ENCODE results near the gene TBXAS1. TPM values are rescaled to one million over a fixed set of nuclear protein-coding genes. Genes with fewer than 3 reads are reported as not detected.
"Not testable (repeated sequence)": the region's sequence is repeated elsewhere in the genome, so short reads cannot be mapped to it uniquely, and the experiment has no call there.

TBXAS1 gene
- total and polyA plus RNA-seq, 5 donors from 2014 or later, result 5.2 to 21.2 (median 11.3) TPM

GRCh38 chr7:139901056-139901795 is 72.2 kb downstream of the TBXAS1 start:
- no peaks in the 10 kb centered on the region for H3K4me1 ChIP-seq (ENCODE audit: control insufficient read depth, insufficient read depth, low read length, poor library complexity, severe bottlenecking)
- Mint-ChIP-seq H3K27ac (no peak overlapping the region), H3K4me3 (no peak overlapping the region), H3K4me1 (no peaks in the 10 kb centered on the region), H3K9me3 (peaks cover 0 to 25% (median 7%) of the 10 kb centered on the region in 7 donors), H3K36me3 (no peaks in the 10 kb centered on the region), H3K27me3 (peaks cover 18% of the 10 kb centered on the region)
- H3K9me3 ChIP-seq (ENCODE audit: control insufficient read depth in 2 of 2, low read length in 2 of 2), result no peaks in the 10 kb centered on the region
- H3K36me3 ChIP-seq (ENCODE audit: control insufficient read depth, insufficient read depth, low read length), result no peaks in the 10 kb centered on the region
- no peak overlapping the region for H3K4me3 ChIP-seq (ENCODE audit: low read depth, low read length)
- ATAC-seq (ENCODE audit: low read depth in 2 of 2), result no peak
- peaks cover 2% of the 10 kb centered on the region for H3K27me3 ChIP-seq (ENCODE audit: control insufficient read depth, insufficient read depth, low read length)
- no peak for DNase-seq
- H3K27ac ChIP-seq (ENCODE audit: insufficient read depth, low read length, poor library complexity, severe bottlenecking), result no peak overlapping the region

GRCh38 chr7:139901901-139902300 is 72.8 kb downstream of the TBXAS1 start:
- peaks cover 0 to 25% (median 7%) of the 10 kb centered on the region in 7 donors for H3K9me3 Mint-ChIP-seq
- DNase-seq, result no peak
- no peaks in the 10 kb centered on the region for H3K36me3 Mint-ChIP-seq
- H3K4me1 Mint-ChIP-seq, result no peaks in the 10 kb centered on the region
- no peak overlapping the region for H3K27ac Mint-ChIP-seq
- ATAC-seq (ENCODE audit: low read depth in 2 of 2), result no peak
- Histone ChIP-seq H3K27me3 (ENCODE audit: control insufficient read depth, insufficient read depth, low read length) (peaks cover 4% of the 10 kb centered on the region), H3K9me3 (ENCODE audit: control insufficient read depth in 2 of 2, low read length in 2 of 2) (no peaks in the 10 kb centered on the region), H3K27ac (ENCODE audit: insufficient read depth, low read length, poor library complexity, severe bottlenecking) (no peak overlapping the region), H3K4me1 (ENCODE audit: control insufficient read depth, insufficient read depth, low read length, poor library complexity, severe bottlenecking) (no peaks in the 10 kb centered on the region), H3K36me3 (ENCODE audit: control insufficient read depth, insufficient read depth, low read length) (no peaks in the 10 kb centered on the region), H3K4me3 (ENCODE audit: low read depth, low read length) (no peak overlapping the region)
- H3K4me3 Mint-ChIP-seq, result no peak overlapping the region
- peaks cover 21% of the 10 kb centered on the region for H3K27me3 Mint-ChIP-seq

GRCh38 chr7:139902436-139903102 is 73.5 kb downstream of the TBXAS1 start:
- no peaks in the 10 kb centered on the region for H3K36me3 Mint-ChIP-seq
- H3K9me3 Mint-ChIP-seq, result peaks cover 0 to 25% (median 7%) of the 10 kb centered on the region in 7 donors
- Histone ChIP-seq H3K4me3 (ENCODE audit: low read depth, low read length) (no peak overlapping the region), H3K9me3 (ENCODE audit: control insufficient read depth in 2 of 2, low read length in 2 of 2) (no peaks in the 10 kb centered on the region), H3K27ac (ENCODE audit: insufficient read depth, low read length, poor library complexity, severe bottlenecking) (no peak overlapping the region), H3K4me1 (ENCODE audit: control insufficient read depth, insufficient read depth, low read length, poor library complexity, severe bottlenecking) (no peaks in the 10 kb centered on the region), H3K27me3 (ENCODE audit: control insufficient read depth, insufficient read depth, low read length) (peaks cover 4% of the 10 kb centered on the region), H3K36me3 (ENCODE audit: control insufficient read depth, insufficient read depth, low read length) (no peaks in the 10 kb centered on the region)
- no peak overlapping the region for H3K27ac Mint-ChIP-seq
- no peak for ATAC-seq (ENCODE audit: low read depth in 2 of 2)
- H3K27me3 Mint-ChIP-seq, result peaks cover 26% of the 10 kb centered on the region
- DNase-seq, result no peak
- no peak overlapping the region for H3K4me3 Mint-ChIP-seq
- H3K4me1 Mint-ChIP-seq, result no peaks in the 10 kb centered on the region

- DNase-seq; H3K4me3 ChIP-seq (ENCODE audit: low read depth, low read length); H3K9me3 ChIP-seq (ENCODE audit: control insufficient read depth in 2 of 2, low read length in 2 of 2); H3K4me3 Mint-ChIP-seq; H3K4me1 Mint-ChIP-seq; H3K27ac Mint-ChIP-seq; ATAC-seq (ENCODE audit: low read depth in 2 of 2); H3K4me1 ChIP-seq (ENCODE audit: control insufficient read depth, insufficient read depth, low read length, poor library complexity, severe bottlenecking); H3K27me3 ChIP-seq (ENCODE audit: control insufficient read depth, insufficient read depth, low read length); H3K27ac ChIP-seq (ENCODE audit: insufficient read depth, low read length, poor library complexity, severe bottlenecking); H3K36me3 Mint-ChIP-seq; H3K36me3 ChIP-seq (ENCODE audit: control insufficient read depth, insufficient read depth, low read length): not testable (repeated sequence)
- Mint-ChIP-seq H3K9me3 (peaks cover 0 to 27% (median 9%) of the 10 kb centered on the region in 7 donors), H3K27me3 (peaks cover 29% of the 10 kb centered on the region)
Observed at GRCh38 chr7:139903103-139903477, 74.0 kb downstream of the TBXAS1 start.

- Histone ChIP-seq H3K4me3 (ENCODE audit: low read depth, low read length) (no peak overlapping the region), H3K9me3 (ENCODE audit: control insufficient read depth in 2 of 2, low read length in 2 of 2) (no peaks in the 10 kb centered on the region), H3K36me3 (ENCODE audit: control insufficient read depth, insufficient read depth, low read length) (no peaks in the 10 kb centered on the region), H3K27ac (ENCODE audit: insufficient read depth, low read length, poor library complexity, severe bottlenecking) (no peak overlapping the region), H3K27me3 (ENCODE audit: control insufficient read depth, insufficient read depth, low read length) (peaks cover 10% of the 10 kb centered on the region), H3K4me1 (ENCODE audit: control insufficient read depth, insufficient read depth, low read length, poor library complexity, severe bottlenecking) (no peaks in the 10 kb centered on the region)
- Mint-ChIP-seq H3K27me3 (peaks cover 42% of the 10 kb centered on the region), H3K4me1 (peaks cover 0 to 5% (median 0%) of the 10 kb centered on the region in 4 donors), H3K9me3 (peaks cover 0 to 26% (median 9%) of the 10 kb centered on the region in 7 donors), H3K27ac (no peak overlapping the region), H3K36me3 (no peaks in the 10 kb centered on the region), H3K4me3 (no peak overlapping the region)
- ATAC-seq (ENCODE audit: low read depth in 2 of 2) (no peak), DNase-seq (no peak)
Observed at GRCh38 chr7:139906879-139907278, 77.8 kb downstream of the TBXAS1 start.

GRCh38 chr7:139908792-139909191 is 79.7 kb downstream of the TBXAS1 start:
- Histone ChIP-seq H3K4me3 (ENCODE audit: low read depth, low read length) (no peak overlapping the region), H3K27ac (ENCODE audit: insufficient read depth, low read length, poor library complexity, severe bottlenecking) (no peak overlapping the region), H3K4me1 (ENCODE audit: control insufficient read depth, insufficient read depth, low read length, poor library complexity, severe bottlenecking) (no peaks in the 10 kb centered on the region), H3K27me3 (ENCODE audit: control insufficient read depth, insufficient read depth, low read length) (peaks cover 10% of the 10 kb centered on the region), H3K9me3 (ENCODE audit: control insufficient read depth in 2 of 2, low read length in 2 of 2) (no peaks in the 10 kb centered on the region), H3K36me3 (ENCODE audit: control insufficient read depth, insufficient read depth, low read length) (no peaks in the 10 kb centered on the region)
- H3K27me3 Mint-ChIP-seq, result peaks cover 38% of the 10 kb centered on the region
- no peak for DNase-seq
- no peak for ATAC-seq (ENCODE audit: low read depth in 2 of 2)
- no peaks in the 10 kb centered on the region for H3K36me3 Mint-ChIP-seq
- peaks cover 0 to 5% (median 0%) of the 10 kb centered on the region in 4 donors for H3K4me1 Mint-ChIP-seq
- H3K4me3 Mint-ChIP-seq, result no peak overlapping the region
- H3K9me3 Mint-ChIP-seq, result peaks cover 0 to 13% (median 0%) of the 10 kb centered on the region in 7 donors
- no peak overlapping the region for H3K27ac Mint-ChIP-seq

- Histone ChIP-seq H3K27ac (ENCODE audit: insufficient read depth, low read length, poor library complexity, severe bottlenecking) (no peak overlapping the region), H3K36me3 (ENCODE audit: control insufficient read depth, insufficient read depth, low read length) (no peaks in the 10 kb centered on the region), H3K27me3 (ENCODE audit: control insufficient read depth, insufficient read depth, low read length) (peaks cover 10% of the 10 kb centered on the region), H3K4me3 (ENCODE audit: low read depth, low read length) (no peak overlapping the region), H3K9me3 (ENCODE audit: control insufficient read depth in 2 of 2, low read length in 2 of 2) (no peaks in the 10 kb centered on the region), H3K4me1 (ENCODE audit: control insufficient read depth, insufficient read depth, low read length, poor library complexity, severe bottlenecking) (no peaks in the 10 kb centered on the region)
- H3K27ac Mint-ChIP-seq, result no peak overlapping the region
- DNase-seq (no peak), ATAC-seq (ENCODE audit: low read depth in 2 of 2) (no peak)
- H3K9me3 Mint-ChIP-seq, result peaks cover 0 to 8% (median 0%) of the 10 kb centered on the region in 7 donors
- peaks cover 32% of the 10 kb centered on the region for H3K27me3 Mint-ChIP-seq
- peaks cover 1% of the 10 kb centered on the region for H3K36me3 Mint-ChIP-seq
- peaks cover 0 to 5% (median 0%) of the 10 kb centered on the region in 4 donors for H3K4me1 Mint-ChIP-seq
- no peak overlapping the region for H3K4me3 Mint-ChIP-seq
Observed at GRCh38 chr7:139909379-139910050, 80.5 kb downstream of the TBXAS1 start.
